ENCODE data around the gene ZG16B. TPM values are rescaled to one million over a fixed set of nuclear protein-coding genes. Genes with fewer than 3 reads are reported as not detected.

The ZG16B gene
- total and polyA plus RNA-seq, 2 of the 8 experiments (the other 6 are each of a cell fraction or from before 2014, with no cell fraction given): 0.11 TPM; not detected in 1

DNA sequence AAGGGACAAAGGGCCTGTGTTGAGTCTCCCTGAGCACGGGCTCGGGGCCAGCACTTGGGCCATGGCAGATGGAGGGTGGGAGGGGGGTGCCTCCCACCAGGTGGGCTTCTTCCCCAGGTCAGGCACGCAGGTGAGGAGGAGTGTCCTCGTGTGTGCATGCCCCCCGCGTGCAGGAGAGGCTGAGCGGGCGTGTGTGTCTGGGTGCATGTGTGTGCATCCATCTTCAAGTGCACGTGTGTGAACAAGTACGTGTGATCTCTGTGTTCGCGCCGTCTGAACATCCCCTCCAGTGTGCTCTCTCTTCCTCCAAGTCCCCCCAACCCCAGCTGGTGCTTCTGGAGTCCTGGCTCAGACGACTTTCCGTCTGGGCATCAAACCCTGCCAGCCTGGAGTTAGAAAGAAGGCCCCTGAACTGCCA lies 2.7 kb upstream of the ZG16B start:
- H3K4ac ChIP-seq (replicated peaks; ENCODE audit: insufficient read length, low read depth, low read length): no peak overlapping the region
- H2AFZ ChIP-seq (ENCODE audit: low read length): no peak overlapping the region
- no peak overlapping the region for H2AK5ac ChIP-seq (ENCODE audit: low read depth, low read length)
- no peaks in the 10 kb centered on the region for H3K4me1 ChIP-seq (replicated peaks in 1 of 4; ENCODE audit: control insufficient read depth in 3 of 4, insufficient read depth in 4 of 4, low read length in 3 of 4)
- FAIRE-seq (no peak), DNase-seq (ENCODE audit: low read depth in 1 of 2, low spot score in 2 of 2) (no peak)
- H3K36me3 ChIP-seq (ENCODE audit: control insufficient read depth in 2 of 4, insufficient read depth in 4 of 4, low read length in 3 of 4): no peaks in the 10 kb centered on the region
- no peak overlapping the region for H3K14ac ChIP-seq (ENCODE audit: insufficient read length)
- no peak overlapping the region for H3K27ac ChIP-seq (ENCODE audit: low read depth, low read length)
- no peaks in the 10 kb centered on the region for H3K23me2 ChIP-seq (ENCODE audit: low read depth, low read length)
- H3K9me3 ChIP-seq (ENCODE audit: insufficient read depth in 2 of 2, low read depth in 1 of 2, low read length in 1 of 2): no peaks in the 10 kb centered on the region
- POLR2A ChIA-PET (ENCODE audit: partially characterized antibody): no interaction called here
- CTCF ChIA-PET (ENCODE audit: partially characterized antibody): interaction anchor here (0.6 to 1.7 kb wide), 4 partner anchors 11 to 133 kb away, joined by 3 to 7 read pairs (median 5); no protein-coding TSS in a partner anchor
- no peak overlapping the region for H2BK20ac ChIP-seq (ENCODE audit: low read length)
- H3K4me3 ChIP-seq (ENCODE audit: extremely low read depth in 1 of 4, insufficient read depth in 2 of 4, low read depth in 3 of 4, low read length in 4 of 4): no peak overlapping the region
- no peaks in the 10 kb centered on the region for H4K20me1 ChIP-seq (replicated peaks in 1 of 2; ENCODE audit: control insufficient read depth in 1 of 2, insufficient read depth in 2 of 2, low read length in 2 of 2)
- no peak overlapping the region for H3K18ac ChIP-seq (ENCODE audit: extremely low read depth, low read length)
- H2BK12ac ChIP-seq (ENCODE audit: low read depth, low read length): no peak overlapping the region
- WGBS, 2 experiments (ENCODE audit: extremely low coverage in 1 of 2, insufficient coverage in 1 of 2, insufficient read length in 1 of 2, insufficient replicate concordance in 2 of 2, low coverage in 1 of 2, low lambda C conversion rate in 2 of 2, missing lambda C conversion rate in 1 of 2): 90% methylated on average over 13 of the region's 15 CpGs; no CpG with 5 or more reads in 1 of the 2 experiments
- no peak overlapping the region for H4K8ac ChIP-seq (ENCODE audit: extremely low read depth, insufficient read depth, low read length)
- H2BK5ac ChIP-seq (ENCODE audit: low read depth, low read length): no peak overlapping the region
- H2BK15ac ChIP-seq (ENCODE audit: low read length): no peak overlapping the region
- H3K23ac ChIP-seq (ENCODE audit: insufficient read length): no peak overlapping the region
- no peak overlapping the region for H3K9ac ChIP-seq (replicated peaks in 1 of 4; ENCODE audit: extremely low read depth in 1 of 4, low read depth in 3 of 4, low read length in 3 of 4)
- H3K27me3 ChIP-seq (replicated peaks in 1 of 4; ENCODE audit: control insufficient read depth in 3 of 4, extremely low read depth in 1 of 4, insufficient read depth in 3 of 4, low read length in 3 of 4): no peaks in the 10 kb centered on the region
- H3K79me2 ChIP-seq (ENCODE audit: control insufficient read depth in 1 of 2, insufficient read depth in 2 of 2, low read length in 2 of 2): no peaks in the 10 kb centered on the region
- H3K4me2 ChIP-seq (ENCODE audit: insufficient read depth in 1 of 2, low read depth in 2 of 2, low read length in 2 of 2): no peak overlapping the region
- H2BK120ac ChIP-seq (replicated peaks; ENCODE audit: low read depth, low read length): no peak overlapping the region
- H3K79me1 ChIP-seq (ENCODE audit: low read depth, low read length): no peaks in the 10 kb centered on the region
- H3K56ac ChIP-seq (replicated peaks; ENCODE audit: insufficient read length, low read depth, low read length): no peak overlapping the region
- H4K5ac ChIP-seq (ENCODE audit: insufficient read length, low read depth, low read length): no peak overlapping the region
- no peak overlapping the region for H4K91ac ChIP-seq (replicated peaks; ENCODE audit: insufficient read length, low read length)
- no peak for TF ChIP-seq RFX5 (IDR thresholded peaks at IDR 0.05; ENCODE audit: borderline replicate concordance, low read depth, low read length)
- no peak for TF ChIP-seq CTBP2 (IDR thresholded peaks at IDR 0.05; ENCODE audit: borderline replicate concordance, insufficient read depth, insufficient read length, low read length)
- TF ChIP-seq TEAD4 (IDR thresholded peaks at IDR 0.05; ENCODE audit: low read depth, low read length): no peak
- TF ChIP-seq TBP (IDR thresholded peaks at IDR 0.05; ENCODE audit: low read depth, low read length): no peak
- no peak for TF ChIP-seq HDAC2 (IDR thresholded peaks at IDR 0.05; ENCODE audit: borderline replicate concordance in 1 of 2, low read depth in 2 of 2, low read length in 2 of 2)
- no peak for TF ChIP-seq BRCA1 (IDR thresholded peaks at IDR 0.05; ENCODE audit: low read depth, low read length)
- no peak for TF ChIP-seq BACH1 (IDR thresholded peaks at IDR 0.05; ENCODE audit: low read length)
- TF ChIP-seq CHD1 (IDR thresholded peaks at IDR 0.05; ENCODE audit: low read depth, low read length): no peak
- no peak for TF ChIP-seq RBBP5 (IDR thresholded peaks at IDR 0.05; ENCODE audit: borderline replicate concordance, low read depth, low read length)
- TF ChIP-seq, protein P1, sequence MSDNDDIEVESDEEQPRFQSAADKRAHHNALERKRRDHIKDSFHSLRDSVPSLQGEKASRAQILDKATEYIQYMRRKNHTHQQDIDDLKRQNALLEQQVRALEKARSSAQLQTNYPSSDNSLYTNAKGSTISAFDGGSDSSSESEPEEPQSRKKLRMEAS (IDR thresholded peaks at IDR 0.05): no peak
- no peak for TF ChIP-seq POLR2AphosphoS5 (IDR thresholded peaks at IDR 0.05; ENCODE audit: low read depth, low read length)
- TF ChIP-seq RAD21 (IDR thresholded peaks at IDR 0.05 in 1 of 2, conservative IDR thresholded peaks at IDR 0.05 in 1 of 2; ENCODE audit: low read depth in 2 of 2, low read length in 2 of 2): no peak
- no peak for TF ChIP-seq NANOG (IDR thresholded peaks at IDR 0.05; ENCODE audit: insufficient read depth, low read depth, low read length, poor library complexity, severe bottlenecking)
- no peak for TF ChIP-seq RXRA (IDR thresholded peaks at IDR 0.05; ENCODE audit: insufficient read depth, low read depth, low read length)

Measured in H1 (cell line).